ENCODE measurements around the gene BRAF. TPM values are rescaled to one million over a fixed set of nuclear protein-coding genes. Genes with fewer than 3 reads are reported as not detected.
"Not testable (repeated sequence)": the region's sequence is repeated elsewhere in the genome, so short reads cannot be mapped to it uniquely, and the experiment has no call there.

BRAF gene
- total and polyA plus RNA-seq, 8 donors, result 5.2 to 21.7 (median 16.3) TPM

DNA sequence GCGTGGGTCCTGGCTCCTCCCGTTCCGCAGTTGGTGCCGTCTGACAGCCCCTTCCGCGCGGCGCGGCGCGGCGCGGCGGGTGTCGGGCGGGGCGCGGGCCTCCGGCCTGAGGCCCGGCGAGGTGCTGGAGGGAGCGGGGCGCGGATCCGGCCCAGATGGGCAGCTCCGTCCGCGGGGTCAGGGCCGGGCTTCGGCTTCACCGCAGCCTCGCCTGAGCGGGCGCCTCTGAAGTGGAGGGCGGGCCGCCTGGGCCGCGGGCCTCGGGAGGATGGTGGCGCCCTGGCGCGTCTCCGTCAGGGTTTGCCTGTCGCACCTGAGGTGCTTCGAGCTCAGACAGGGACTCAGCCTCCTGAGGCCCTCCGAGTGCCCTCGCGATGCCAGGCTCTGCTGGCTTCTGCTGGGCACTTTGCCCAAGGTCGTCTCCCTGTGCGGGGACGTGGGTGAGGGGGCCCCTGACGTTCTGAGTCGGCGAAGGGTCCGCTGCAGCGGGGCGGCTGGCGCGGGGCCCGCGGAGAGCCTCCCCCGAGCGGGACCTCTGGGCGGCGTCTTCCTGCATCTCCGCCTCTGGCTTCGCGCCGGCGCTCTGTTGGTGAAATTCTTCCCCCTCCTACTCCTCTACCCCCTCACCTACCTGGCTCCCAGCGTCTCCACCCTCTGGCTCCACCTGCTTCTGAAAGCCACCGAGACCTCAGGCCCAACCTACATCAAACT lies 251.5 kb downstream of the BRAF start:
- H3K4me1 ChIP-seq, result peaks cover 0 to 7% (median 0%) of the 10 kb centered on the region in 3 donors
- H3K27me3 ChIP-seq, result no peaks in the 10 kb centered on the region
- TF ChIP-seq, protein P1, sequence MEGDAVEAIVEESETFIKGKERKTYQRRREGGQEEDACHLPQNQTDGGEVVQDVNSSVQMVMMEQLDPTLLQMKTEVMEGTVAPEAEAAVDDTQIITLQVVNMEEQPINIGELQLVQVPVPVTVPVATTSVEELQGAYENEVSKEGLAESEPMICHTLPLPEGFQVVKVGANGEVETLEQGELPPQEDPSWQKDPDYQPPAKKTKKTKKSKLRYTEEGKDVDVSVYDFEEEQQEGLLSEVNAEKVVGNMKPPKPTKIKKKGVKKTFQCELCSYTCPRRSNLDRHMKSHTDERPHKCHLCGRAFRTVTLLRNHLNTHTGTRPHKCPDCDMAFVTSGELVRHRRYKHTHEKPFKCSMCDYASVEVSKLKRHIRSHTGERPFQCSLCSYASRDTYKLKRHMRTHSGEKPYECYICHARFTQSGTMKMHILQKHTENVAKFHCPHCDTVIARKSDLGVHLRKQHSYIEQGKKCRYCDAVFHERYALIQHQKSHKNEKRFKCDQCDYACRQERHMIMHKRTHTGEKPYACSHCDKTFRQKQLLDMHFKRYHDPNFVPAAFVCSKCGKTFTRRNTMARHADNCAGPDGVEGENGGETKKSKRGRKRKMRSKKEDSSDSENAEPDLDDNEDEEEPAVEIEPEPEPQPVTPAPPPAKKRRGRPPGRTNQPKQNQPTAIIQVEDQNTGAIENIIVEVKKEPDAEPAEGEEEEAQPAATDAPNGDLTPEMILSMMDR (IDR thresholded peaks at IDR 0.05), result no peak
- H3K9me3 ChIP-seq, result no peaks in the 10 kb centered on the region
- intact Hi-C loops (cut with DNase I), result no loop called here
- no peak for FAIRE-seq
- peak overlapping the region; percentile 63 to 81 (median 72) for H3K4me3 ChIP-seq
- H3K27ac ChIP-seq, result peak overlapping the region; percentile 73 to 84 (median 78)
- peak; percentile 68 to 87 (median 79) for ATAC-seq
- 0 to 1% methylated on average over 50 to 72 of the region's 72 CpGs for whole genome bisulfite sequencing, 2 donors
- no peaks in the 10 kb centered on the region for H3K36me3 ChIP-seq
- DNase-seq, result peak; percentile 64 to 87 (median 75)

DNA sequence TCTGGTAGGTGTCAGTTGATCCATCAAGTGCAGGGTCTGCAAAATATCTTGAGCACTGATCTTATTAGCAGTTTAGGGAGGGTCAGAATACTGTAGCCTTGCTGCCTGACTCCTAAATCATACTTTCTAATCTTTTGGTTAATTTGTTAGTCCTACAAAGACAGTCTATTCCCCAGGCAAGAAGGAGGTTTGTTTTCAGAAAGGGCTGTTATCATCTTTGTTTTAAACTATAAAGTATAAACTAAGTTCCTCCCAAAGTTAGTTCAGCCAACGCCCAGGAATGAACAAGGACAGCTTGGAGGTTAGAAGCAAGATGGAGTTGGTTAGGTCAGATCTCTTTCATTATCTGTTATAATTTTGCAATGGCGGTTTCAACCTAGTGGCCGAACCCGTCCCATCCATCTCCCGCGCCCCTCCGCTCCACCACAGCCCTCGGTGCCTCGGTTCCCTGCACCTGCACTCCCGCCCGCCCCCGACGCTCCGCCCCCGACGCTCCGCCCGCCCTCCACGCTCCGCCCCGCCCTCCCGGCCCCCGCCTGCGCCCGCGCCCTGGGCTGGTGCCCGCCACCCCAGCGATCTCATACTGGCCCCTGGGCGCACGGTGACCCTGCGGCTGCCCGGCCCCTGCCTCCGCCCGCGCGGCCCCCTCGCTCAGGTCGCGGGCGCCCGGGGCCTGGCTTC lies 252.2 kb downstream of the BRAF start, which contains the start of gene ADCK2:
TSS of gene ADCK2 (plus strand) at position 564 of the 681 bp plus-strand sequence. CDS start 386 bp downstream, outside the sequence.
- Histone ChIP-seq H3K9me3 (no peaks in the 10 kb centered on the region), H3K4me3 (peak within 1 kb of the TSS; percentile 63 to 81 (median 72)), H3K36me3 (no peaks in the 10 kb centered on the region), H3K27me3 (no peaks in the 10 kb centered on the region), H3K27ac (peak within 1 kb of the TSS; percentile 73 to 84 (median 78)), H3K4me1 (peaks cover 0 to 7% (median 0%) of the 10 kb centered on the region in 3 donors)
- TF ChIP-seq, protein P1 (IDR thresholded peaks at IDR 0.05), result no peak
- DNase-seq (peak; percentile 58 to 87 (median 70)), FAIRE-seq (no peak), ATAC-seq (peak; percentile 66 to 84 (median 78))
- whole genome bisulfite sequencing, 2 donors, result 1% methylated on average over 26 to 41 of the region's 41 CpGs
- intact Hi-C loops (cut with DNase I), result no loop called here

DNA sequence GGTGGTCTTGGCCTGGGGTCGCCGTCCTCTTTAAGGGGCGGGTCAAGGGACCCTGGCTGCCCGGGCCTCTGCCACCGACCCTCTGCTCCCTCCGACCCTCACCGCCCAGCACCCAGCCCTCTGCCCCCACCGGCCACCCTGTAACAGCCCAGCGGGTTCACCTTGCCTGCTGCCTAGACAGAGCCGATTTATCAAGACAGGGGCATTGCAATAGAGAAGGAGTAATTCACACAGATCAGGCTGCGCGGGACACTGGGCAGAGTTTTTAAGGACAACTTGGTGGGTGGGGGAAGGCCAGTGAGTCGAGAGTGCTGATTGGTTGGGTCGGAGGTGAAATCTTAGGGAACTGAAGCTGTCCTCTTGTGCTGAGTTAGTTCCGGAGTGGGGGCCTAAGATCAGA lies 252.8 kb downstream of the BRAF start:
- ATAC-seq (no peak), FAIRE-seq (no peak), DNase-seq (peak in 2 of 6 donors; percentile 24 to 64)
- intact Hi-C loops (cut with DNase I), result no loop called here
- no peaks in the 10 kb centered on the region for H3K9me3 ChIP-seq
- H3K4me3 ChIP-seq, result peak overlapping the region in 1 of 4 donors; percentile 81
- WGBS, 2 donors, result 75 to 86% methylated on average over 15 of the region's 15 CpGs
- no peak overlapping the region for H3K27ac ChIP-seq
- no peaks in the 10 kb centered on the region for H3K36me3 ChIP-seq
- TF ChIP-seq, protein P1 (IDR thresholded peaks at IDR 0.05), result no peak
- H3K27me3 ChIP-seq, result no peaks in the 10 kb centered on the region
- H3K4me1 ChIP-seq, result peaks cover 0 to 7% (median 0%) of the 10 kb centered on the region in 3 donors

DNA sequence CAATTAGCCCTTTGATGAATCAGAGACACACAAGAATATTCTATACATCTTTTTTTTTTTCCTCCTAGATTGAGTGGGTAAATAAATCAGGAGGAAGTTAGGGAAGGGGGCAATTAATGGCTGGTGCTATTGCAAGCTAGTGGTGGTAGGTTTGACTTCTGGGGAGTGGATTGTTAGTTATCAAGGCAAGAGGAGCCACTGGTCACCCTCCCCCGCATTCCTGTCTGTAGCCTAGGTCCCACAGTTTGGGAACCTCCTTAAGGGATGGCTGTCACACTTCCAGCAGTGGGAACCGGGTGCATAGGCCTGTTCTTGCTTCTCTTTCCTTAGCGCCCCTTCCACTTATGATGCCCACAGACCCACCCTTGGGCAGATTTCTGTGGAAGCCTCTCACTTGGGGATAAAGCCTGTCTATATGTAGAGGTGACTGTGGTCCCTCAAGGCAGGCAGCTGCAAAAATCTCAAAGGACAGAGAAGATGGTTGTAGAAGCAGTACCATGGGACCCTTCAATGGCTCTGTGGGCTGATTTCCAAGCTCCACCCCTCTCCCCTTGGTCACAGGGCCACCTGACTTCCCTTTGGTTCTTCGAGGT lies 254.3 kb downstream of the BRAF start:
- no peak overlapping the region for H3K4me3 ChIP-seq
- H3K36me3 ChIP-seq, result no peaks in the 10 kb centered on the region
- TF ChIP-seq, protein P1 (IDR thresholded peaks at IDR 0.05), result no peak
- H3K9me3 ChIP-seq, result no peaks in the 10 kb centered on the region
- H3K27me3 ChIP-seq, result no peaks in the 10 kb centered on the region
- no peak for FAIRE-seq
- no peak overlapping the region for H3K27ac ChIP-seq
- H3K4me1 ChIP-seq, result peaks cover 0 to 7% (median 0%) of the 10 kb centered on the region in 3 donors
- ATAC-seq, result no peak
- no peak for DNase-seq
- intact Hi-C loops (cut with DNase I), result no loop called here
- 60 to 62% methylated on average over 4 of the region's 4 CpGs for WGBS, 2 donors

DNA sequence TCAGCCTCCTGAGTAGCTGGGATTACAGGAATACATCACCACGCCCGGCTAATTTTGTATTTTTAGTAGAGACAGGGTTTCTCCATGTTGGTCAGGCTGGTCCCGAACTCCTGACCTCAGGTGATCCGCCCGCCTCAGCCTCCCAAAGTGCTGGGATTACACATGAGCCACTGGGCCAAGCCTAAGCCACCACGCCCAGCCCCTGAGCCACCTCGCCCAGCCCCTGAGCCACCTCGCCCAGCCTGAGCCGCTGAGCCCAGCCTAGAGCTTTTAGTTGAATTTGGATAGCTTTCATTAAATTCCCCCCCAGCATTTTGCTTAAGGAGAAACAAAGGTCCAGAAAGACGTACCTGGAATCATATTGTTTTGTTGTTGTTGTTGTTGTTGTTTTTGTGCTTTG lies 254.9 kb downstream of the BRAF start:
- H3K4me1 ChIP-seq; DNase-seq; H3K27ac ChIP-seq; H3K4me3 ChIP-seq; FAIRE-seq; ATAC-seq; intact Hi-C loops (cut with DNase I); H3K36me3 ChIP-seq; H3K27me3 ChIP-seq; H3K9me3 ChIP-seq: not testable (repeated sequence)
- 86 to 89% methylated on average over 10 of the region's 10 CpGs for WGBS, 2 donors

Data from pancreas (tissue), 10 donors.